Measurements from ENCODE around the gene WDFY3. TPM values are rescaled to one million over a fixed set of nuclear protein-coding genes. Genes with fewer than 3 reads are reported as not detected.

WDFY3 gene
- total RNA-seq, 5 donors from 2014 or later (not counting 1 experiment from before 2014, with no cell fraction given): 0.47 to 1.3 (median 0.68) TPM

DNA sequence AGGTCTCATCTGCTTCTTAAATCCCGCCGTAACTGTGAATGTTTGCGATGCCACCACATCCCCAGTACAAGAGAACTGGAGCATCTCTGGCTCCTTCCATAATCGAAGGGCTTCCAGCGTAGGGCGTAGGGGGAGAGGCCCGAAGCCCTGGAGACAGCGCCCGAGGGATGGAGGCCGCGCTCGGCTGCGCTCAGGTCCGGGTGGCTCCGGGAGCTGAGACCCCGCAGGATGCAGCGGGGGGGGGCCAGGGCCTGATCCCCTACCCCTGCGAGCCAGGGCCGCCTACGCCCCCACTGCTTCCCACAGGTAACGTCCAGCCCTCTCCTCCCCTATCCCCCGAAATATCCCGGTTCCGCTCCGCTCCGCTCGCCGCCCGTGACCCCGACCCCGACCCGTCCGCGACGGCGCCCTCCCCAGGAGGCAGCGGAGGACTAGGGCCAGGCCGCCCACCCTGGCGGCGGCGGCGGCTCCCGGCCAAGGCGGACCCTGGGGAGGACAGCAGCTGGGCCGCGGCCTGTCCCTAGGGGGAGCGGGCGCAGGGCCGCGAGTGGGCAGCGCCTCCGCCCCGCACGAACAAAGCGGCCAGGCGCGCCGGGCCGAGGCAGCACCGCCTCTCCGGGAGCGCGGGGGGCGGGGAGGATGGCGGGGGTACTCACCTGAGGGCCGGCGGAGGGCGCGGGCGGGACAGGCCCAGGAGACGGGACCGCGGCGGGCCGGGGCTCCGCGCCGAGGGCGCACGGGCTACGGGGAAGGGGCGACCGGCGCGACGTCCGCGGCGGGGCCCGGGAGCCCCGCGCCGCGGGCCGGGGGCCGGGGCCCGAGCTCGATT lies 723 bp downstream of the WDFY3 start:
- H3K4me3 Mint-ChIP-seq: peak overlapping the region; percentile 31 to 79 (median 60)
- H3K4me1 Mint-ChIP-seq: peaks cover 12 to 17% (median 16%) of the 10 kb centered on the region in 3 donors
- H3K4me1 ChIP-seq (ENCODE audit: control insufficient read depth in 1 of 2, extremely low read depth in 1 of 2, insufficient read depth in 2 of 2, low read length in 2 of 2): peaks cover 4 to 11% of the 10 kb centered on the region in 2 experiments
- H3K36me3 Mint-ChIP-seq: no peaks in the 10 kb centered on the region
- H3K9me3 ChIP-seq: no peaks in the 10 kb centered on the region
- no peaks in the 10 kb centered on the region for H3K9me3 Mint-ChIP-seq
- POLR2A ChIA-PET: no interaction called here
- peaks cover 9 to 21% of the 10 kb centered on the region in 2 experiments for H3K27me3 ChIP-seq (replicated peaks in 1 of 2; ENCODE audit: control insufficient read depth in 2 of 2, extremely low read depth in 1 of 2, insufficient read depth in 2 of 2, low read length in 1 of 2)
- DNase-seq (no peak), ATAC-seq (replicated peaks in 1 of 4) (peak in 1 of 4 experiments; percentile 17)
- no peaks in the 10 kb centered on the region for H3K36me3 ChIP-seq (ENCODE audit: control insufficient read depth in 2 of 2, extremely low read depth in 1 of 2, insufficient read depth in 1 of 2, low read length in 1 of 2)
- no peak overlapping the region for H3K27ac Mint-ChIP-seq
- peaks cover 23 to 32% of the 10 kb centered on the region in 2 donors for H3K27me3 Mint-ChIP-seq
- WGBS (ENCODE audit: insufficient coverage): 5% methylated on average over 96 of the region's 98 CpGs
- no peak overlapping the region for H3K27ac ChIP-seq (ENCODE audit: low read length)
- CTCF ChIA-PET: no interaction called here
- peak overlapping the region in 1 of 2 donors; percentile 64 for H3K4me3 ChIP-seq (ENCODE audit: control insufficient read depth in 1 of 2, extremely low read depth in 1 of 2, low read length in 1 of 2)

- ATAC-seq (replicated peaks in 1 of 4): no peak
- no peaks in the 10 kb centered on the region for H3K9me3 ChIP-seq
- WGBS (ENCODE audit: insufficient coverage): no CpG with 5 or more reads among the region's 6 CpGs
- no peak for DNase-seq
- Mint-ChIP-seq H3K4me1 (peaks cover 12 to 17% (median 16%) of the 10 kb centered on the region in 3 donors), H3K9me3 (no peaks in the 10 kb centered on the region), H3K36me3 (no peaks in the 10 kb centered on the region), H3K4me3 (peak overlapping the region; percentile 31 to 60 (median 50)), H3K27ac (no peak overlapping the region), H3K27me3 (peaks cover 26 to 32% of the 10 kb centered on the region in 2 donors)
- POLR2A ChIA-PET: no interaction called here
- H3K4me3 ChIP-seq (ENCODE audit: control insufficient read depth in 1 of 2, extremely low read depth in 1 of 2, low read length in 1 of 2): peak overlapping the region in 1 of 2 donors; percentile 64
- CTCF ChIA-PET: no interaction called here
- no peaks in the 10 kb centered on the region for H3K36me3 ChIP-seq (ENCODE audit: control insufficient read depth in 2 of 2, extremely low read depth in 1 of 2, insufficient read depth in 1 of 2, low read length in 1 of 2)
- H3K27ac ChIP-seq (ENCODE audit: low read length): no peak overlapping the region
- H3K4me1 ChIP-seq (ENCODE audit: control insufficient read depth in 1 of 2, extremely low read depth in 1 of 2, insufficient read depth in 2 of 2, low read length in 2 of 2): peaks cover 4 to 11% of the 10 kb centered on the region in 2 experiments
- peaks cover 9 to 21% of the 10 kb centered on the region in 2 experiments for H3K27me3 ChIP-seq (replicated peaks in 1 of 2; ENCODE audit: control insufficient read depth in 2 of 2, extremely low read depth in 1 of 2, insufficient read depth in 2 of 2, low read length in 1 of 2)
Measured at GRCh38 chr4:84964995-84965552, 1.4 kb downstream of the WDFY3 start.

- Mint-ChIP-seq H3K36me3 (no peaks in the 10 kb centered on the region), H3K27ac (no peak overlapping the region), H3K4me3 (no peak overlapping the region), H3K27me3 (peaks cover 16 to 22% of the 10 kb centered on the region in 2 donors), H3K4me1 (peaks cover 9 to 14% (median 13%) of the 10 kb centered on the region in 3 donors), H3K9me3 (no peaks in the 10 kb centered on the region)
- H3K4me3 ChIP-seq (ENCODE audit: control insufficient read depth in 1 of 2, extremely low read depth in 1 of 2, low read length in 1 of 2): no peak overlapping the region
- CTCF ChIA-PET: no interaction called here
- no peaks in the 10 kb centered on the region for H3K36me3 ChIP-seq (ENCODE audit: control insufficient read depth in 2 of 2, extremely low read depth in 1 of 2, insufficient read depth in 1 of 2, low read length in 1 of 2)
- no peak overlapping the region for H3K27ac ChIP-seq (ENCODE audit: low read length)
- peaks cover 4 to 11% of the 10 kb centered on the region in 2 experiments for H3K4me1 ChIP-seq (ENCODE audit: control insufficient read depth in 1 of 2, extremely low read depth in 1 of 2, insufficient read depth in 2 of 2, low read length in 2 of 2)
- DNase-seq (no peak), ATAC-seq (replicated peaks in 1 of 4) (no peak)
- WGBS (ENCODE audit: insufficient coverage): 40% methylated on average over 1 of the region's 5 CpGs
- POLR2A ChIA-PET: no interaction called here
- H3K27me3 ChIP-seq (replicated peaks in 1 of 2; ENCODE audit: control insufficient read depth in 2 of 2, extremely low read depth in 1 of 2, insufficient read depth in 2 of 2, low read length in 1 of 2): peaks cover 4 to 20% of the 10 kb centered on the region in 2 experiments
- no peaks in the 10 kb centered on the region for H3K9me3 ChIP-seq
Measured at GRCh38 chr4:84962102-84962501, 4.4 kb downstream of the WDFY3 start.

DNA sequence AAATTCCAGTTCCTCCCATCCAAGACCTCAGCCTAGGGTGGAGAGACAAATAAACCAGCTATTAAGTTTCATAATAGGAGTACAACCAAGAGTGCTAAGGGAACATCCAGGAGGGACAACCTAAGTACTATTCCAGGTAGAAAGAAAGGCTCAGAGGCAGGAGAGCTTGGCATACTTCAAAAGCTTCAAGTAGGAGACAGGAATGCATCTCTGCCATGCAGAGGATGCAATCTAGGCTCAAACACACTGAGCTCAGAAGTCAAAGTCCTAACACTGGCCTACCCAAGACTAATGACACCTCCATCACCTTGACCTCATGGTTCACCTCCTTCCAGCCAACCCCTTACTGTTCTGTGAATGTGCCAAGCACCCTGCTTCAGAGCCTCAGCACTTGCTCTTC lies 8.1 kb downstream of the WDFY3 start:
- H3K36me3 Mint-ChIP-seq: no peaks in the 10 kb centered on the region
- no peaks in the 10 kb centered on the region for H3K4me1 Mint-ChIP-seq
- H3K4me1 ChIP-seq (ENCODE audit: control insufficient read depth in 1 of 2, extremely low read depth in 1 of 2, insufficient read depth in 2 of 2, low read length in 2 of 2): no peaks in the 10 kb centered on the region
- ChIA-PET CTCF (no interaction called here), POLR2A (no interaction called here)
- H3K36me3 ChIP-seq (ENCODE audit: control insufficient read depth in 2 of 2, extremely low read depth in 1 of 2, insufficient read depth in 1 of 2, low read length in 1 of 2): no peaks in the 10 kb centered on the region
- H3K27me3 Mint-ChIP-seq: peaks cover 3 to 7% of the 10 kb centered on the region in 2 donors
- no peak overlapping the region for H3K4me3 Mint-ChIP-seq
- no peaks in the 10 kb centered on the region for H3K9me3 ChIP-seq
- H3K27ac Mint-ChIP-seq: no peak overlapping the region
- no peak for ATAC-seq (replicated peaks in 1 of 4)
- no peak overlapping the region for H3K27ac ChIP-seq (ENCODE audit: low read length)
- DNase-seq: no peak
- H3K4me3 ChIP-seq (ENCODE audit: control insufficient read depth in 1 of 2, extremely low read depth in 1 of 2, low read length in 1 of 2): no peak overlapping the region
- no peaks in the 10 kb centered on the region for H3K9me3 Mint-ChIP-seq
- no peaks in the 10 kb centered on the region for H3K27me3 ChIP-seq (replicated peaks in 1 of 2; ENCODE audit: control insufficient read depth in 2 of 2, extremely low read depth in 1 of 2, insufficient read depth in 2 of 2, low read length in 1 of 2)

DNA sequence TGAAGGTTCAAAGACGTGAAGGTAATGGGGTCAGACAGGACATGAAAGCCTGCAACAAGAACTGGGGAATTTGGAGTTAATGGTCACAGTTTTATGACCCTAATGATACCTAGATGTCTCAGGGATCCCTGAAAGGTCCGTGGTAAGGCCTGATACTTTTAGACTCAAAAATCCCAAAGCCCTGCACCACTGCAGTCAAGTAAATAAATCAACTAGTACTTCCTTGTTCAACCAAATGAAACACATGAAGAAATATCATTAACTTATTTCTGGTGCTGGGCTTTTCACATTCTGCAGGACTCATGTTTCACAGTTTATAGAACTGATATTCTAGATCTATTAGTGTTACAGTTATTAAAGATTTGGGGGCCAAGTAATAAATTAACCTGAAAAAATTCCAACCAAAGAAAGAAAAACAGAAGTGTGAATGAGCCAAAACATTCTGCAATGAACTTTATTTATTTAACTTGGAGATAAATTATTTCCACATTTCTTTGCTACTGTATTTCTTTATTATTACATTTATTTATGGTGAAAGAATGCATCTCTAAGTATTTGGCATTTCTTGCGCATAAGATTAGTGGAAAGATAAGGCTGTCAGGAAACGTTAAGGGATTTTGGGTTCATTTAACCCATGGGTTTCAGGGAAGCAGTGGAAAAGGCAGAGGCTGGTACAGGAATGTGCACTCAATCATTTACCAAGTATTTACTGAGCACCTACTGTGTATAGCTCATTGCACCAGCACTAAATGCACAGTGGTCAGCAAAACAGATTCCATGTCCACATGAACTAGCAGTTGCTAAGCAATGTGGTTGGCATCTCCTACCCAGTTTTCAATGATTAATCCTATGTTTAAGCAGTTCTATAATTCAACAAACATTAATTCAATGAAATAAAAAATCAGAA lies 8.7 kb downstream of the WDFY3 start:
- CTCF ChIA-PET: no interaction called here
- no peak overlapping the region for H3K4me3 Mint-ChIP-seq

DNA sequence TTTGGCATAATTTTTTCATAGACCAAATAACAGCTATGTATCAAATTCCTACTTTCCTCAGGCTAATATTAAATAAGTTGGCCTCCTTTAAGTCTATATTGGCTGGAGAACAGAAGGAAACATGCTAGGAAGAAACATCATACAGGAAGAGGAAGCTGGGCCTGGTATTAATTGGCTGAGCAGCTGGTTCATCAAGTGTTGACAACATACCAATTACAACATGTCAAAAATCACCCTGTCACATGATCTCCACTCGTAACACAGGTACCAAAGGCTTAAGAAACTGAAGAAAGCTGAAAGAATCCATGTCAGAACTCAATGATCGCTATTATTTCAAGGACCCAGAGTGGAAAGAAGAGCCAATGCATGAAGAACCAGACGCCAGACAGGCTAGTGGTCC lies 10.5 kb downstream of the WDFY3 start:
- POLR2A ChIA-PET: no interaction called here
- ATAC-seq (replicated peaks in 1 of 4): no peak
- Mint-ChIP-seq H3K27ac (no peak overlapping the region), H3K4me1 (no peaks in the 10 kb centered on the region), H3K27me3 (peaks cover 0 to 3% of the 10 kb centered on the region in 2 donors), H3K4me3 (no peak overlapping the region), H3K36me3 (no peaks in the 10 kb centered on the region), H3K9me3 (no peaks in the 10 kb centered on the region)
- Histone ChIP-seq H3K27me3 (replicated peaks in 1 of 2; ENCODE audit: control insufficient read depth in 2 of 2, extremely low read depth in 1 of 2, insufficient read depth in 2 of 2, low read length in 1 of 2) (no peaks in the 10 kb centered on the region), H3K4me1 (ENCODE audit: control insufficient read depth in 1 of 2, extremely low read depth in 1 of 2, insufficient read depth in 2 of 2, low read length in 2 of 2) (no peaks in the 10 kb centered on the region), H3K36me3 (ENCODE audit: control insufficient read depth in 2 of 2, extremely low read depth in 1 of 2, insufficient read depth in 1 of 2, low read length in 1 of 2) (no peaks in the 10 kb centered on the region), H3K27ac (ENCODE audit: low read length) (no peak overlapping the region), H3K4me3 (ENCODE audit: control insufficient read depth in 1 of 2, extremely low read depth in 1 of 2, low read length in 1 of 2) (no peak overlapping the region), H3K9me3 (no peaks in the 10 kb centered on the region)
- DNase-seq: no peak
- CTCF ChIA-PET: interaction anchor here in 1 of 2 donors (1.0 kb wide), 1 partner anchor 14 kb away, joined by 3 read pairs; no protein-coding TSS in a partner anchor
- 63% methylated on average over 2 of the region's 3 CpGs for WGBS (ENCODE audit: insufficient coverage)

More for the DNA sequence above, 8.7 kb downstream of the WDFY3 start:
- Mint-ChIP-seq H3K4me1 (no peaks in the 10 kb centered on the region), H3K9me3 (no peaks in the 10 kb centered on the region), H3K27ac (no peak overlapping the region), H3K27me3 (peaks cover 3 to 7% of the 10 kb centered on the region in 2 donors), H3K36me3 (no peaks in the 10 kb centered on the region)
- Histone ChIP-seq H3K27me3 (replicated peaks in 1 of 2; ENCODE audit: control insufficient read depth in 2 of 2, extremely low read depth in 1 of 2, insufficient read depth in 2 of 2, low read length in 1 of 2) (no peaks in the 10 kb centered on the region), H3K9me3 (no peaks in the 10 kb centered on the region), H3K27ac (ENCODE audit: low read length) (no peak overlapping the region), H3K36me3 (ENCODE audit: control insufficient read depth in 2 of 2, extremely low read depth in 1 of 2, insufficient read depth in 1 of 2, low read length in 1 of 2) (no peaks in the 10 kb centered on the region), H3K4me3 (ENCODE audit: control insufficient read depth in 1 of 2, extremely low read depth in 1 of 2, low read length in 1 of 2) (no peak overlapping the region), H3K4me1 (ENCODE audit: control insufficient read depth in 1 of 2, extremely low read depth in 1 of 2, insufficient read depth in 2 of 2, low read length in 2 of 2) (no peaks in the 10 kb centered on the region)
- ATAC-seq (replicated peaks in 1 of 4) (no peak), DNase-seq (no peak)
- 33% methylated on average over 1 of the region's 4 CpGs for WGBS (ENCODE audit: insufficient coverage)
- POLR2A ChIA-PET: no interaction called here

All from T-cell (primary cell).